ENCODE measurements around the gene SH2D2A.

The SH2D2A gene

GRCh38 chr1:156822680-156823079 is 6.0 kb upstream of the SH2D2A start:
- DNase-seq, result no peak

GRCh38 chr1:156821801-156822200 is 5.2 kb upstream of the SH2D2A start:
- no peak for DNase-seq

- DNase-seq, result no peak
These were observed 656 bp downstream of the SH2D2A start for GRCh38 chr1:156815961-156816422.

- DNase-seq, result no peak
These were observed 1.3 kb downstream of the SH2D2A start for GRCh38 chr1:156815307-156815826.

- DNase-seq, result peak; percentile 25
These were observed 1.9 kb downstream of the SH2D2A start for GRCh38 chr1:156814571-156815260.

- peak; percentile 51 for DNase-seq
These were observed 2.7 kb downstream of the SH2D2A start for GRCh38 chr1:156813750-156814570.

- DNase-seq, result no peak
These were observed 3.4 kb downstream of the SH2D2A start for GRCh38 chr1:156813298-156813697.

- DNase-seq, result no peak
These were observed 4.2 kb downstream of the SH2D2A start for GRCh38 chr1:156812293-156812990.

- no peak for DNase-seq
These were observed 5.5 kb downstream of the SH2D2A start for GRCh38 chr1:156811168-156811567.

- no peak for DNase-seq
These were observed 6.8 kb downstream of the SH2D2A start for GRCh38 chr1:156809711-156810366.

- no peak for DNase-seq
These were observed 7.4 kb downstream of the SH2D2A start for GRCh38 chr1:156809281-156809680.

- DNase-seq, result no peak
These were observed 8.2 kb downstream of the SH2D2A start for GRCh38 chr1:156808186-156809030.

GRCh38 chr1:156807627-156808026 is 9.0 kb downstream of the SH2D2A start:
- peak; percentile 36 for DNase-seq

- no peak for DNase-seq
These were observed 9.9 kb downstream of the SH2D2A start for GRCh38 chr1:156806512-156807440.

GRCh38 chr1:156805766-156806511 is 10.7 kb downstream of the SH2D2A start:
- no peak for DNase-seq

- no peak for DNase-seq
These were observed 11.9 kb downstream of the SH2D2A start for GRCh38 chr1:156804572-156805243.

- DNase-seq, result no peak
These were observed 12.6 kb downstream of the SH2D2A start for GRCh38 chr1:156804026-156804425.

GRCh38 chr1:156803086-156803851 is 13.4 kb downstream of the SH2D2A start:
- no peak for DNase-seq

All from NK-92 treated with Interleukin-12 subunit alpha and Interleukin-12 subunit beta, amount 100 ng/mL, for 24 hours (cell line).